HG03135 (cell line): ENCODE measurements around the gene FBXO47.
"Not testable (repeated sequence)": the region's sequence is repeated elsewhere in the genome, so short reads cannot be mapped to it uniquely, and the experiment has no call there.

ENCODE experiments used
- ATAC-seq: cut with Tn5 transposase; IDR thresholded peaks from one replicate; pipeline ENCODE4 v1.9.1; 2021; ENCODE audit warnings: mild to moderate bottlenecking, moderate library complexity; ENCODE audit not compliant: unreplicated experiment

The FBXO47 gene

DNA sequence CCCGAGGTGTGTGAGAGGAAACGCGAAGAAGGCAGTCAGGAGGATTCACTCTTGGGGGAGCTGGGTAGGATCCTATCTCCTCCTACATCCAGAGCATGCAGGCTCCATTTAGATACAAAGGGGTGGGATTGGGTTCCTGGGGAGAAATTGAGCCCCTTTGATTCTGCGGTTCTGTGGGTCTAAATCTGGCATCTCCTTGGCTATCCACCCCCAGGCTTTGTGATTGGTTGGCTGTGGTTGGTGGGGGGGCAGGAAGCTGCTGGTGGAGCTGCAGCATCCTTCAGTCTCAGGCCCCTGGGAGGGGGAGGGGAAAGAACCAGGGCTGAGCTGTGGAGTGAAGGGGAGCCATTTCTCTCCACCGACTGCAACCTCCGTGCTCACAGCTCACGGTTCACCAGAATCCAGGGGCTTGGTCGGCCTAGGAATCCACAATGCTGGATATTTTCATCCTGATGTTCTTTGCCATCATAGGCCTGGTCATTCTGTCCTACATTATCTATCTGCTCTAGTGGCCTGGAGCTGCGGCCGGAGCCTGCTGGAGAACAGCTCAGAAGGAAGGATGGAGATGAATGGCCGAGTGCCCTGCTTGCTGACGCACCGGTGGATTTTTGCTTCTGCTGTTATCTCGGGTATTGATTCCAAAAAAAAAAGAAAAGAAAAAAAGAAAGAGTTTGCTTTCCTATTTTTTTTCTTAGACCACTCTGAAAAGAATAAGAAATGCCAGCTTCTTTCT lies 41.8 kb downstream of the FBXO47 start, which contains the start of gene LASP1NB:
Gene LASP1NB (plus strand): TSS at position 352 of the 733 bp plus-strand sequence.
- no peak for ATAC-seq

DNA sequence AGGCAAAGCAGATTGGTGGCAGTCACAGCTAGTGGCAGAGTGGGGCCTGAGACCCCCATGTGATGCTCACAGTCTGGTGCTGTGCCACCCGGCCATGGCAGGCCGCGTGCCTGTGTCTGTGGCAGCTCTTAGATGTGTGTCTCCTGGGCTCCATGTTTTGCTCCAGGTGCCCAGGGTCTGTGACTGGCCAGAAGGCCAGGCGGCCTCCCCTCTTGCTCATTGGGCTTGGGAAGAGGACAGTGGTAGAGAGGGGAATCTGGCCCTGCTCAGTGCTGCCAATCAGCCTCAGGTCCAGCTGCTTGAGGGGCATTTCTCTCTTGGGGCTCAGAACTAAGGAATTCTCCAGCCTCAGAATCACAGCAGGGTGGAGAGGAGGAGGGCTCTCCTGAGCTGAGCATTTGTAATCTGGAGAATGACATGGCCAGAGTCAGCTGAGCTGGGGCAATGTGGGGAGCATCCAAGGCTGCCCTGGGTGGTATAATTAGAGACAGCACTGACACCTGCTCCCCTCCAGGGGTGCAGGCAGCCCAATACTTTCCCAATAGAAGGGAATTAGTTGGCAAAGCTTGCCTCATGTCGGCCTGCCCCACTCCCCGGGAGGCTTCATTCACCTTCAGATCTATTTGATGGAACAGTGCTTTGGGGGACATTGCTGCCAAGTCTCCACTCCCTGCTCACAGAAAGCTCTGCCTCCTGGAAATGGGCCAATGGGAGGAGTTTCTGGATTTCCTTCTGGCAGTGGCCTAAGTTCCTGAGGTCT lies 44.5 kb downstream of the FBXO47 start:
- no peak for ATAC-seq

DNA sequence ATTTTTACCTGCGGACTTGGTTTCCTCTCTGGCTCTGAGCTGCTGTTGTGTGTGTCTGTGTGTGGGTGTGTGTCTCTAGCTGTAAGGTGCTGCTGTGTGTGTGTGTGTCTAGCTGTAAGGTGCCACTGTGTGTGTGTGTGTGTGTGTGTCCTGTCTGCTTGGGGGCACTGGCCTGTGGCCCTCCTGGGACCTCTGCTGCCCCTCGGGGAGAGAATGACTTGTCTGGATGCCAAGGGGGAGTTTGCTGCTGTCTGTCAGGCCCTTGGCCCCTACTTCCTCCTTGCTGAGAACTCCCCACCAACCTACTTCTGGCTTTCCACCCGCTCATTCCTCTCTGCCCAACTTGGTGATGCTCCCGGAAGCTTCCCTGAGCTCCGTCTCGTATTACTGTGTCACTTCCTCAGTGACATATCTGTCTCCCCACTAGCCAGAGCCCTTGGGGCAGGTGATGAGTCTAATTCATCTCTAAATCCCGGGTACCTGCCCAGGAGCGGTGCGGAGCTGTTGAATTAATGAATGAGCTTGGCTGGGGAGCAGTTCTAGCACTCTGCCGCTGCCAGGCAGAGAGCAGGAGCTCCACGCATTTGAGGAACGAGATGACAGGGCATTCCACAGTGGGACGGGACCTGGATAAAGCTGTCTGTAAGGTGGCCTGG lies 45.3 kb downstream of the FBXO47 start:
- no peak for ATAC-seq

DNA sequence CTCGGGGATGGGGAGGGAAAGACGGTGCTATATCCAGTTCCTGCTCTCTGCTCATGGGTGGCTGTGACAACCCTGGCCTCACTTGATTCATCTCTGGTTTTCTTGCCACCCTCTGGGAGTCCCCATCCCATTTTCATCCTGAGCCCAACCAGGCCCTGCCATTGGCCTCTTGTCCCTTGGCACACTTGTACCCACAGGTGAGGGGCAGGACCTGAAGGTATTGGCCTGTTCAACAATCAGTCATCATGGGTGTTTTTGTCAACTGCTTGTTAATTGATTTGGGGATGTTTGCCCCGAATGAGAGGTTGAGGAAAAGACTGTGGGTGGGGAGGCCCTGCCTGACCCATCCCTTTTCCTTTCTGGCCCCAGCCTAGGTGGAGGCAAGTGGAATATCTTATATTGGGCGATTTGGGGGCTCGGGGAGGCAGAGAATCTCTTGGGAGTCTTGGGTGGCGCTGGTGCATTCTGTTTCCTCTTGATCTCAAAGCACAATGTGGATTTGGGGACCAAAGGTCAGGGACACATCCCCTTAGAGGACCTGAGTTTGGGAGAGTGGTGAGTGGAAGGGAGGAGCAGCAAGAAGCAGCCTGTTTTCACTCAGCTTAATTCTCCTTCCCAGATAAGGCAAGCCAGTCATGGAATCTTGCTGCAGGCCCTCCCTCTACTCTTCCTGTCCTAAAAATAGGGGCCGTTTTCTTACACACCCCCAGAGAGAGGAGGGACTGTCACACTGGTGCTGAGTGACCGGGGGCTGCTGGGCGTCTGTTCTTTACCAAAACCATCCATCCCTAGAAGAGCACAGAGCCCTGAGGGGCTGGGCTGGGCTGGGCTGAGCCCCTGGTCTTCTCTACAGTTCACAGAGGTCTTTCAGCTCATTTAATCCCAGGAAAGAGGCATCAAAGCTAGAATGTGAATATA lies 46.6 kb downstream of the FBXO47 start:
- ATAC-seq, result no peak

DNA sequence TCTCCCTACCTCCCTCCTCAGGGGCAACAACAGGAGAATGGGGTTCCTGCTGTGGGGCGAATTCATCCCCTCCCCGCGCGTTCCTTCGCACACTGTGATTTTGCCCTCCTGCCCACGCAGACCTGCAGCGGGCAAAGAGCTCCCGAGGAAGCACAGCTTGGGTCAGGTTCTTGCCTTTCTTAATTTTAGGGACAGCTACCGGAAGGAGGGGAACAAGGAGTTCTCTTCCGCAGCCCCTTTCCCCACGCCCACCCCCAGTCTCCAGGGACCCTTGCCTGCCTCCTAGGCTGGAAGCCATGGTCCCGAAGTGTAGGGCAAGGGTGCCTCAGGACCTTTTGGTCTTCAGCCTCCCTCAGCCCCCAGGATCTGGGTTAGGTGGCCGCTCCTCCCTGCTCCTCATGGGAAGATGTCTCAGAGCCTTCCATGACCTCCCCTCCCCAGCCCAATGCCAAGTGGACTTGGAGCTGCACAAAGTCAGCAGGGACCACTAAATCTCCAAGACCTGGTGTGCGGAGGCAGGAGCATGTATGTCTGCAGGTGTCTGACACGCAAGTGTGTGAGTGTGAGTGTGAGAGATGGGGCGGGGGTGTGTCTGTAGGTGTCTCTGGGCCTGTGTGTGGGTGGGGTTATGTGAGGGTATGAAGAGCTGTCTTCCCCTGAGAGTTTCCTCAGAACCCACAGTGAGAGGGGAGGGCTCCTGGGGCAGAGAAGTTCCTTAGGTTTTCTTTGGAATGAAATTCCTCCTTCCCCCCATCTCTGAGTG lies 47.7 kb downstream of the FBXO47 start:
- no peak for ATAC-seq

DNA sequence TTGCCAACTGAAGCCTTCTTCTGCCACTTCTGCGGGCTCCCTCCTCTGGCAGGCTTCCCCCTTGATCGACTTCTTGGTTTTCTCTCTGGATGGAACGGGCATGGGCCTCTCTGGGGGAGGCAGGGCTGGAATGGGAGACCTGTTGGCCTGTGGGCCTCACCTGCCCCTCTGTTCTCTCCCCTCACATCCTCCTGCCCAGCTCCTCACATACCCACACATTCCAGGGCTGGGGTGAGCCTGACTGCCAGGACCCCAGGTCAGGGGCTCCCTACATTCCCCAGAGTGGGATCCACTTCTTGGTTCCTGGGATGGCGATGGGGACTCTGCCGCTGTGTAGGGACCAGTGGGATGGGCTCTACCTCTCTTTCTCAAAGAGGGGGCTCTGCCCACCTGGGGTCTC lies 48.3 kb downstream of the FBXO47 start:
- ATAC-seq, result no peak

DNA sequence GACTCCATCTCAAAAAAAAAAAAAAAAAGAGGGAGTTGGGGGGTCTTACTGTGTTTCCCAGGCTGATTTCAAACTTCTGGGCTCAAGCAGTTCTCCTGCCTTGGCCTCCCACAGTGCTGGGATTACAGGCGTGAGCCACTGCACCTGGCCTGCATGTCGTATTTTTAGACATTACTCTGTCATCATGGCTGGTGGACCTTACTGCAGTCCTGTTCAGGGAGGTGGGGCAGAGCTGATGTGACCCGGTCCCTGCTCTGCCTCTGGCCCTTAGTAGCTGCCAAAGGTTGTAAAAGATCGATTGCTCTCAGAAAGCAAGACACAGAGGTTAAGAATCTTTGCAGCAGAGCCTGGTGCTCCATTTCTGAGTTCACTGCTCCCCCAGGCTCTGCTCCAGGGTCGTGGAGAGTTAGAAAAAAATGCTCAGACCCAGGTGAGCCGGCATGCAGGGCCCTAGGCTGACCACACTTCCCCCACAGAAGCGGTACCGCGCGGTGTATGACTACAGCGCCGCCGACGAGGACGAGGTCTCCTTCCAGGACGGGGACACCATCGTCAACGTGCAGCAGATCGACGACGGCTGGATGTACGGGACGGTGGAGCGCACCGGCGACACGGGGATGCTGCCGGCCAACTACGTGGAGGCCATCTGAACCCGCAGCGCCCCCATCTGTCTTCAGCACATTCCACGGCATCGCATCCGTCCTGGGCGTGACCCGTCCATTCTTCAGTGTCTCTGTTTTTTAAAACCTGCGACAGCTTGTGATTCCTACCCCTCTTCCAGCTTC lies 48.9 kb downstream of the FBXO47 start:
- ATAC-seq, result no peak

DNA sequence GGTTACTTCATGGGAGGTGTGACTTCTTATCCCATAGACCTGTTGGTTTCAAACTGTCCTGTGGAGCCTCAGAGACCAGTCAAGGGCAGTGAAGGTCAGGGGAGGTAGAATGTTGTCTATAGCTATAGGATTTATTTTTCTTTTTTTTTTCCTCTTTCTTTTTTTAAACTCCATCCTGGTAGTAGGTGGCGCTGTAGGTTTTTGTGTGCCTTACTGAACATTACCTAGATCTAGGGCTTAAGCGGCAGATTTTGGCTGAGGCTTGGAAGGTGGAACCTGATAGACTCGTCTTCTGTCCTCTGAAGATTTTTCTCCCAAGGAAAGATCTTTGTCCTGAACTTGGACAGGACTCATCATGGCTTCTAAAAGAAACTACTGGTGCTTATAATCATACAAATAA lies 49.9 kb downstream of the FBXO47 start:
- no peak for ATAC-seq

DNA sequence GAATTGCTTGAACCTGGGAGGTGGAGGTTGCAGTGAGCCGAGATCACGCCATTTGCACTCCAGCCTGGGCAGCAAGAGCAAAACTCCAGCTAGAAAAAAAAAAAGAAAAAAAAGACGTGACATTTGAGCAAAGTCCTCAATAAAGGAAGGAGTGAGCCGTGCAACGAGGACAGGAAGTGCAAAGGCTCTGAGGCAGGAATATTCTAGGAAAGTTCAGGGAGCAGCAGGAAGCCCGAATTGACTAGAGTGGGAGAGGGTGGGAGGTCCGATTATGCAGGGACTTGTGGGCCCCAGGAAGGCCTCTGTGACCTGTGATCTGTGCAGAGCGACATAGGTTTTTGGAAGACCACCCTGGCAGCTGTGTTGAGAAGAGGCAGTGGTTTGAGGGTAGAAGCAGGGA lies 50.4 kb downstream of the FBXO47 start:
- ATAC-seq, result no peak

DNA sequence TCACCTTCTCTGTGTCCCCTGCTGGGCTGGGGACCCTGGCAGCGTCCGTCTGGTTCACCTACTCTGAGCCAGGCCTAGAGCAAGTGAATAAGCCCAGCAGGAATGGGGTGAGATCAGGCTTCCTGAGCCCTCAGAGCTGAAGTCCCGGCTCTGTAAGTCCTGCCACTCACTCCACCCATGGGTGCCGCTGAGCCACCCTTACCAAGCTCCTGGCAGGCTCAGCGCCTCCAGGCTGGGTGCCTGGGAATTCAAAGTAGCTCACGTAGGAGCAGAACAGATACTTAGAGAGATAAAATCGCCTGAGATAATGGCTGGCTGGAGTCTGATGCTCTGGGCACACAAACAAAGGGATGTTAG lies 51.6 kb downstream of the FBXO47 start:
- ATAC-seq, result no peak

DNA sequence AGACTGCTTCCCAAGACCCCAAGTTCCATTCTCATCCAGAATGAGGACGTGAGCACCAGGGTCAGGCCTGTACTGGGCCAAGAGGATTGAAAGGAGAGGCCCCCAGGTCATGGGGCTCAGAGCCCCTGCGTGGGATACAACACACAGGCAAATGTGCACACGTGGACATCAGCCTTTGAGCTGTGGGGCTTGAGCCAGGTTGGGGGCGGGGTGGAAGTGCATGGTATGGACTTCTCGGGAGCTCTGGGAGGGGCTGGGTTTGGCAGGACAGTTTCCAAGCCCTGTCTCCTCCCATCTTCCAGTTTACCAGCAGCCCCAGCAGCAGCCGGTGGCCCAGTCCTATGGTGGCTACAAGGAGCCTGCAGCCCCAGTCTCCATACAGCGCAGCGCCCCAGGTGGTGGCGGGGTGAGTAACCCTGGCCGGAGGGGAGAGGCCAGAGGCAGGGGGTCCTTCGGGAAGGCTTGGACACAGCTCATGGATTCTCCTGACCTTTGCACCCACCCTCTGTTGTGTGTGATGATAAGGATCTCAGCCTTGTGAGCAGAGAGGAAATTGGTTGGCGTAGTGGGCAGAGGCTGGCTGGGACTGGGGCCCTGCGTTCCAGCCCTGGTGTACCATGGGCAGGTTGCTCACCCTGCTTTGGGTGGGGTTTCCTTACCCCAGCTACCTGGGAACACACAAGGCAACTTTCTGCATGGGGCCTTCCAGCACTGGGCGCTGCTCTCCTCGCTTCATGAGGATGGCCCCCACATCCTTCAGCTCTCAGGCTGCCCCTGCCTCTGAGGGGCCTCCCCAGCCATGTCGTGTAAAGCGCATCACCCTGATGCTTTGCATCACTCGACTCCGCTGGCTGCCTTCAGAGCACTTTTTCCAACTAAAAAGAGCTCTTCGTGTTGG lies 52.2 kb downstream of the FBXO47 start:
- ATAC-seq, result no peak

DNA sequence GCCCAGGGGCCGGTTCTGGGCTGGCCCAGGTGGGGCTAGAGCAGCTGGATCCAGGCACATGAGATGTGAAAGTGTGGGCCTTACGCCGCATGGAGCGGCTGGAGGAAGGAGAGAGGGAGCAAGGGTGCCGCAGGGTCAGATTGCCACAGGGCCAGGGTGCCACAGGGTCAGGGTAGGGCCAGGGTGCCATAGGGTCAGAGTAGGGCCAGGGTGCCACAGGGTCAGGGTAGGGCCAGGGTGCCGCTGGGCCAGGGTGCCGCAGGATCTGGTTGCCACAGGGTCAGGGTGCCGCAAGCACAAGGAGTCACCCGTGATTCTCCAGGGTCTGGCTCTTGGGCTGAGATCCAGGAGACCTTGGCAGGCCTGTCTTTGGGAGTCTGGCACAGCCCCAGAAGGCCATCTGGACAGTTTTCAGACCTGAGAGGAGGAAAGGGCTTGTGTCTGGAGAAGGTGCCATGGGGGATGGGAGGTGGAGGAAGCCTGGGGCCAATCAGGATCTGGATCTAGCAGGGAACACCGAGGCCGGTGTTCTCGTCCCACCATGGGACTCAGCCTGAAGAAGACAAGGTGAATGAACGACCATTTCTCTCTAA lies 54.9 kb downstream of the FBXO47 start:
- ATAC-seq, result no peak

DNA sequence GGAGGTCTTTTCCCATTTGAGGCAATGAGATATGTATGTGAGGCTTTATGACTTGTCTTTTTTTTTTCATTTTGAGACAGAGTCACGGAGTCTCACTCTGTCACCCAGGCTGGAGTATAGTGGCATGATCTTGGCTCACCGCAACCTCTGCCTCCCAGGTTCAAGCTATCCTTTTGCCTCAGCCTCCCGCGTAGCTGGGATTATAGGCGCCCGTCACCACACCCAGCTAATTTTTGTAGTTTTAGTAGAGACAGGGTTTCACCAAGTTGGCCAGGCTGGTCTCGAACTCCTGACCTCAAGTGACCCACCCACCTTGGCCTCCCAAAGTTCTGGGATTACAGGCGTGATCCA lies 55.5 kb downstream of the FBXO47 start:
- ATAC-seq, result not testable (repeated sequence)

DNA sequence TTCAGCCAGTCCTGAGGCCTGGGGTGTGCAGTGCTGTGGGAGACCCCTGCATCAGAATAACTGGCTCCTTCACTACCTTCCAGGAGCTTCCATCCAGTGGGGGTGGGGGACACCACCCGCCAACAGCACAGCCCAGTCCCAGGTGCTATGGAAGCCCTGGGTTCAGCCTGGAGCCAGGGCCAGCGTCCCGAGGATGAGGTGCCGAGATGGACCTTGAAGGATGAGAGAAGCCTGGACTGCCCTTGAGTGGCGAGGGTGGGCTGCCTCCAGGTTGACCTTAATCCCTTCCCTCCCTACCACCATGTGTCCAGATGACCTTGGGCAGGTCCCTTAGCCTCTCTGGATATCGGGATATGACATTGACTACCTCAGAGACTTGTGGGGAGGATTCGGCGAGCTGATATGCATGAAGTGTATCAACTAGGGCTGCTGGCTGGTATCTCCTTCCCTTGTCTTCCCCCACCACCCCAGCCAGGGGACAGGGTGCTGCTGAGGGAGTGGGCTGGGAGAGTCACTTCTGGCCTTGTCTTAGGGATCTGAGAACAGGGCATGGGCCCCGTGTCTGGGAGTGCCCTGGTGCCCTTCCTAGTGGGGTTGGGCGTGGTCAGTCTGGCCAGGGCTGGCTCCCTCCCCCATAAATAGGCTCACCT lies 56.0 kb downstream of the FBXO47 start:
- ATAC-seq, result no peak

DNA sequence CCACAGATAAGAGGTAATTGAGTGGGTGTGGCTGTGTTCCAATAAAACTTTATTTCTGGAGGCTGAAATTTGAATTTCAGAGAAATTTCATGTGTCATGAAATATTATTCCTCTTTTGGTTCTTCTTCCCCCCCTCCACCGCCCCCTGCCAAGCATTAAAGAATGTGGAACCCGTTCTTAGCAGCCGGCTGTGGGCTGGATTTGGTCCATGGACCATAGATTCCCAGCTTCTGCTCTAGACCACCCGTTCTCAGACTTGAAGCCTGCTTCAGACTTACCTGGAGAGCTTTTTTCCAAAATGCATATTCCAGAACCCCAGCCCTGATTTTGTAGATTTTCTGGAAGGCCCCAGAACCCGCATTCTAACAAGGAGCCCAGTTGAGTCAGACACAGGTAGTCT lies 56.9 kb downstream of the FBXO47 start:
- no peak for ATAC-seq

DNA sequence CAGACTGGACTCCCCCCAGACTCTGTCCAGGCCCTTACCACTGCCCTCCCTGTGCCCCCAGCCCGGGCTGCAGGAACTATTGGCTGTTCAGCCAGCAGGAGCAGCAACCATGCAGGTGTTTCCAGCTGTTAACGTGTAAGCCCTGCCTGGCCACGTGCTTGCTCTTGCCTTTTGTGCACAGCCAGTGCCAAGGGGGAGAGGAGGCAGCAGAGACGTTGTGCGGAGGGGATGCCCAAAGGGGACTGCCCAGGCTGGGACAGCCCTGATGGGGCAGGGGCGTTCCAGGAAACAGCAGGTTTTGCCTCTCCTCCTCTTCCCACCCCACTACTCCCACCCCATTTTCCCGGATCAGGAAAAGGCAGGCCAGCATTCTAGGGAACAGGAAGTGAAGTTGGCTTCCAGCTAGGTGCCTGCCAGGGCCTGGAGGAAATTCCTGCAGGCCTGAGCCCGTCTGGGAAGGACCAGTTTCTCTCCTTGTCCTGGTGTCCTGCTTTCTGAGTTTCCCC lies 58.5 kb downstream of the FBXO47 start:
- ATAC-seq, result no peak

DNA sequence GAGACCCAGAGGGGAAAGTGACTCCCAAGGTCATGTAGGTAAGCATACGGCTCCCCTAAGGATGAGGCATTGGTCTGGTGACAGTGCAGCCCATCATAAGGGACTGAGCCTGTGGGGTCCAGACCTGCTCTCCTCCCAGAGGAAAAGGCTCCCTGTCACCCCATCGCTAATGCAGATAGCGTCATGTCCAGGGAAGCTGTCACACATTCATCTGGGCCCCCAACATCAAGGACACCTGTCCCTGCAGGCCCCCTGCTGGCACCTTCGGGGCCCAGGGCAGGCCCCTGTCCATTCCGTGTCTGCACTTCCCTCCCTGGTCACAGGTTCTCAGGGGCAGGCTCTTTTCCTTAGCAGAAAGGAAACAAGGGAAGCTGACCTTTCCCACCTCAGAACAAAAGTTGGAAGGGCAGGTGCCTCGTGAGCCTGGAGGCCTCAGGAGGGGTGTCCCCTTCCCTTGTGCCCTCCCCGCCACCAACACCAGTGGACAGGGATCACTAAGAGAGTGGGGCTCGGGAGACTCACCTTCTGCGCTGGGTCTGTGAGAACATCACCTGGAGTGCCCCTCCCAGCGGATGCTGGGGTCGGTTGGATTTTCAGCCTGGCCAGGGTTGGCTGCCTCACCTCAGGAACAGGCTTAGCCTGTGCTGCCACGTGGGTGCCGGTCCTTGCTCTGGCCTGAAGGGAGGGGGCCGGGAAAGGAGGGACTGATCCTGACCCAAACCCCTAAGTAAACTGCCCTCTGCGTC lies 59.1 kb downstream of the FBXO47 start:
- ATAC-seq, result no peak
